Neural progenitor cell (in vitro differentiated cells): ENCODE measurements around the gene TES.

ENCODE experiments used
- CTCF ChIP-seq: fragments of 200-600 bp; sonication (generic); IDR thresholded peaks from 2 replicates; pipeline ENCODE4 v1.5.1; 2017; ENCODE audit warnings: antibody characterized with exemption, mild to moderate bottlenecking
- EZH2 ChIP-seq: fragments of 200-600 bp; sonication (generic); IDR thresholded peaks from 2 replicates; pipeline ENCODE4 v1.6.1; 2017; ENCODE audit warnings: antibody characterized with exemption, mild to moderate bottlenecking, moderate library complexity

GRCh38 chr7:116213361-116214130, 3.2 kb downstream of the TES start:
- TF ChIP-seq CTCF, result no peak
- TF ChIP-seq EZH2, result no peak
